ENCODE data around the gene SLC25A11. TPM values are rescaled to one million over a fixed set of nuclear protein-coding genes. Genes with fewer than 3 reads are reported as not detected.

Gene SLC25A11
- total RNA-seq, 4 donors from 2014 or later, result 62.4 to 120 (median 83.9) TPM

- in situ Hi-C loops (cut with MboI; ENCODE audit: low pct_ligation_motif_present in 1 of 4, low pct_unique_long_range_greater_than_20kb in 1 of 4, low sequenced_read_pairs in 3 of 4), result loop anchor here (25.0 kb wide), 2 partner anchors 112 to 163 kb away; partner anchors contain the start of genes GLTPD2 (in 2 of the 4), PSMB6 (in 2 of the 4) and VMO1 (in 2 of the 4)
- DNase-seq, result peak; percentile 90
- H3K4me3 ChIP-seq, result peak within 1 kb of the TSS; percentile 19 to 55 (median 34)
- no peaks in the 10 kb centered on the region for H3K9me3 ChIP-seq
- 0 to 9% methylated on average over 4 to 60 of the region's 60 CpGs for WGBS, 2 donors (ENCODE audit: low coverage in 1 of 2)
- peaks cover 0 to 39% (median 24%) of the 10 kb centered on the region in 4 donors for H3K4me1 ChIP-seq
- H3K27me3 ChIP-seq, result peaks cover 15% of the 10 kb centered on the region
- TF ChIP-seq CTCF (IDR thresholded peaks at IDR 0.05), result no peak
- TF ChIP-seq EP300 (IDR thresholded peaks at IDR 0.05; ENCODE audit: low read depth), result no peak
- peak; percentile 12 to 44 (median 34) for TF ChIP-seq POLR2AphosphoS5 (IDR thresholded peaks at IDR 0.05)
- TF ChIP-seq POLR2A (IDR thresholded peaks at IDR 0.05), result peak; percentile 13
- H3K27ac ChIP-seq, result peak within 1 kb of the TSS in 3 of 4 donors; percentile 8 to 18 (median 11)
- H3K36me3 ChIP-seq, result peaks cover 0 to 13% (median 4%) of the 10 kb centered on the region in 4 donors
- intact Hi-C loops (cut with DNase I; ENCODE audit: low total_unique reads), result loop anchor here (10.0 kb wide), 1 partner anchor 165 kb away; the partner anchor contains the start of genes CXCL16, MED11 and ZMYND15
Observed at GRCh38 chr17:4899341-4900230, 40.3 kb downstream of the SLC25A11 start, which contains the start of gene C17orf107. TSS of gene C17orf107 (plus strand) at chr17:4899536. CDS start at chr17:4899763, 227 bp downstream.

DNA sequence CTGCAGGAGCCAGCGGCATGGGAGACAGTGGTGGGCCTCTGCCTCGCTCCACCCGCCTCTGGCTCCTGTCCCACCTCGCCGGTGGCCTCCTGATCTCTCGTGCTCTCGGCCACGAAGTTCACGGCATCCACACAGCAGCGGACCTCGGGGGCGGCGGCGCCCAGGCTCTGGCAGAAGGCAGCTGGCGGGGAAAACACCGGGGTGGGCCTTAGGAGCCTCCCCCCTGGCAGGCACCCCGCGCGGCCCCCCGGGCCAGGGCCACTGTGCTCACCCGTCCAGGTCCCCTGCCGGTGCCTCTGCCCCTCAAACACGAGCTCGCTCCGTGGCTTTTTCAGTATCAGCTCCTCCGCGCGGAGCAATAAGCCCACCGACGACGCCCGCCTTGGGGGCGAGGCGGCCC is 40.9 kb downstream of the SLC25A11 start:
- in situ Hi-C loops (cut with MboI; ENCODE audit: low pct_ligation_motif_present in 1 of 4, low pct_unique_long_range_greater_than_20kb in 1 of 4, low sequenced_read_pairs in 3 of 4) (loop anchor here in 2 of 4 donors (25.0 kb wide), 1 partner anchor 112 kb away; the partner anchor contains the start of genes GLTPD2 (in 2 of the 2), PSMB6 (in 2 of the 2) and VMO1 (in 2 of the 2)), intact Hi-C loops (cut with DNase I; ENCODE audit: low total_unique reads) (loop anchor here (10.0 kb wide), 1 partner anchor 164 kb away; the partner anchor contains the start of genes CXCL16, MED11 and ZMYND15)
- peak overlapping the region; percentile 19 to 55 (median 34) for H3K4me3 ChIP-seq
- no peak for DNase-seq
- peaks cover 0 to 19% (median 7%) of the 10 kb centered on the region in 4 donors for H3K36me3 ChIP-seq
- TF ChIP-seq CTCF (IDR thresholded peaks at IDR 0.05) (no peak), POLR2A (IDR thresholded peaks at IDR 0.05) (no peak), POLR2AphosphoS5 (IDR thresholded peaks at IDR 0.05) (no peak), EP300 (IDR thresholded peaks at IDR 0.05; ENCODE audit: low read depth) (no peak)
- no peaks in the 10 kb centered on the region for H3K9me3 ChIP-seq
- peak overlapping the region in 3 of 4 donors; percentile 6 to 18 (median 11) for H3K27ac ChIP-seq
- H3K4me1 ChIP-seq, result peaks cover 0 to 39% (median 24%) of the 10 kb centered on the region in 4 donors
- WGBS, 2 donors (ENCODE audit: low coverage in 1 of 2), result 4% methylated on average over 12 of the region's 34 CpGs; no CpG with 5 or more reads in 1 of the 2 donors
- H3K27me3 ChIP-seq, result peaks cover 15% of the 10 kb centered on the region

DNA sequence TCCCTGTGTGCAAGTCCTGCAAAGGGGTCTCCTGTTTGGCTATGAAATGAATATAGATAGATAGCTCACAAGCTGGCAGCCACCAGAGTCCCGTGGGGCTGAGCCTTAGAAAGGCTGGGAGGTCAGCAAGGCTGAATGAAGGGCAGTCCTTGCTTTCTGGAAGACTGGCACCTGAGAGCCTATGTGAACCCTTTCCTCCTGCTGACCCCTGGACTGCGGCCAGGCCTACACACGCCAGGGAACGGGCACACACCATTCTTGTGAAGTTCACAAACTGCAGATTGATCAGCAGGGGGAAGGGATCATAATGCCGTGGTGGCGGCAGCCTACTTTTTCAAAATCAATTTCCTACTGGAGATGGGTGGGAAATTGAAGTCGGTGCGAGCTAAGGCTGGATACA is 41.5 kb downstream of the SLC25A11 start:
- in situ Hi-C loops (cut with MboI; ENCODE audit: low pct_ligation_motif_present in 1 of 4, low pct_unique_long_range_greater_than_20kb in 1 of 4, low sequenced_read_pairs in 3 of 4), result loop anchor here in 2 of 4 donors (25.0 kb wide), 1 partner anchor 111 kb away; the partner anchor contains the start of genes GLTPD2 (in 2 of the 2), PSMB6 (in 2 of the 2) and VMO1 (in 2 of the 2)
- DNase-seq, result no peak
- Histone ChIP-seq H3K27me3 (peaks cover 15% of the 10 kb centered on the region), H3K27ac (no peak overlapping the region), H3K4me3 (no peak overlapping the region), H3K4me1 (peaks cover 0 to 35% (median 23%) of the 10 kb centered on the region in 4 donors), H3K9me3 (no peaks in the 10 kb centered on the region), H3K36me3 (peaks cover 0 to 25% (median 10%) of the 10 kb centered on the region in 4 donors)
- 82 to 100% methylated on average over 2 to 8 of the region's 8 CpGs for WGBS, 2 donors (ENCODE audit: low coverage in 1 of 2)
- no peak for TF ChIP-seq POLR2AphosphoS5 (IDR thresholded peaks at IDR 0.05)
- TF ChIP-seq POLR2A (IDR thresholded peaks at IDR 0.05), result no peak
- no peak for TF ChIP-seq EP300 (IDR thresholded peaks at IDR 0.05; ENCODE audit: low read depth)
- TF ChIP-seq CTCF (IDR thresholded peaks at IDR 0.05), result no peak
- intact Hi-C loops (cut with DNase I; ENCODE audit: low total_unique reads), result loop anchor here (10.0 kb wide), 1 partner anchor 164 kb away; the partner anchor contains the start of genes CXCL16, MED11 and ZMYND15

Data from transverse colon (tissue), 4 donors.